Activated CD4-positive, alpha-beta memory T cell treated with anti-CD3 and anti-CD28 coated beads, Interleukin-2, amount 10 ng/mL, durations not matched to agents 7 days and 5 days (primary cell): ENCODE measurements around the gene ACSS2. TPM values are rescaled to one million over a fixed set of nuclear protein-coding genes. Genes with fewer than 3 reads are reported as not detected.

Experiments
- CTCF ChIA-PET: fragments of 350-600 bp; sonication (Branson Sonifier 250); formaldehyde crosslinking; loops from one replicate; lab custom pipeline; 2021; ENCODE audit warnings: antibody characterized with exemption, inconsistent platforms; lab: Charles Lee
- POLR2A ChIA-PET: fragments of 350-600 bp; sonication (Branson Sonifier 250); formaldehyde crosslinking; loops from one replicate; lab custom pipeline; 2021; ENCODE audit warnings: antibody characterized with exemption; lab: Charles Lee
- DNase-seq: peaks from one replicate; pipeline ENCODE4 v3.0.0-alpha.2; 2020
- H3K27ac Mint-ChIP-seq: one replicate; pipeline ENCODE4 v1.8.0; 2021; ENCODE audit warnings: mild to moderate bottlenecking, mixed read lengths
- H3K27me3 Mint-ChIP-seq: one replicate; pipeline ENCODE4 v1.8.0; 2021; ENCODE audit warnings: mixed read lengths
- H3K36me3 Mint-ChIP-seq: one replicate; pipeline ENCODE4 v1.8.0; 2021; ENCODE audit warnings: low read depth, mixed read lengths
- H3K4me1 Mint-ChIP-seq: one replicate; pipeline ENCODE4 v1.8.0; 2021; ENCODE audit warnings: mixed read lengths
- H3K4me3 Mint-ChIP-seq: one replicate; pipeline ENCODE4 v1.8.0; 2021; ENCODE audit warnings: mild to moderate bottlenecking, mixed read lengths
- H3K9me3 Mint-ChIP-seq: one replicate; pipeline ENCODE4 v1.8.0; 2021; ENCODE audit warnings: mixed read lengths
- total RNA-seq, 2 experiments: library from RNA; stranded (reverse); gene quantifications; one replicate each; pipeline ENCODE4 v1.2.3, GENCODE V29; 2021

Gene ACSS2
- 10 to 100 TPM; 43.5 to 47.5 TPM for total RNA-seq

- Mint-ChIP-seq H3K4me1 (peaks cover 69% of the 10 kb centered on the region), H3K27ac (peak within 1 kb of the TSS; percentile 77), H3K36me3 (peaks cover 11% of the 10 kb centered on the region), H3K9me3 (no peaks in the 10 kb centered on the region), H3K4me3 (peak within 1 kb of the TSS; percentile 93), H3K27me3 (peaks cover 2% of the 10 kb centered on the region)
- ChIA-PET POLR2A (interaction anchor here (0.8 to 3.8 kb wide), 17 partner anchors 10 to 883 kb away, joined by 3 to 37 read pairs (median 4); partner anchors contain the start of genes EDEM2, GSS, MYH7B and TRPC4AP), CTCF (interaction anchor here (0.6 to 5.4 kb wide), 14 partner anchors 12 to 268 kb away, joined by 3 to 100 read pairs (median 5); partner anchors contain the start of genes GSS, MYH7B and TRPC4AP)
- peak; percentile 99 for DNase-seq
Measured at GRCh38 chr20:34876406-34877282, at the start of gene ACSS2. TSS of gene ACSS2 (plus strand) at chr20:34876612. CDS start at chr20:34876646, 34 bp downstream.

- no peak overlapping the region for H3K4me3 Mint-ChIP-seq
- ChIA-PET POLR2A (no interaction called here), CTCF (interaction anchor here (0.6 kb wide), 1 partner anchor 613 kb away, joined by 7 read pairs; no protein-coding TSS in a partner anchor)
- peaks cover 7% of the 10 kb centered on the region for H3K36me3 Mint-ChIP-seq
- H3K27ac Mint-ChIP-seq = no peak overlapping the region
- H3K9me3 Mint-ChIP-seq = no peaks in the 10 kb centered on the region
- H3K4me1 Mint-ChIP-seq = peaks cover 16% of the 10 kb centered on the region
- no peak for DNase-seq
- H3K27me3 Mint-ChIP-seq = peaks cover 32% of the 10 kb centered on the region
Measured at GRCh38 chr20:34829191-34829590, 47.2 kb upstream of the ACSS2 start.

GRCh38 chr20:34831936-34832335 is 44.5 kb upstream of the ACSS2 start:
- Mint-ChIP-seq H3K27me3 (peaks cover 35% of the 10 kb centered on the region), H3K27ac (no peak overlapping the region), H3K4me1 (peaks cover 2% of the 10 kb centered on the region), H3K9me3 (no peaks in the 10 kb centered on the region), H3K4me3 (no peak overlapping the region), H3K36me3 (no peaks in the 10 kb centered on the region)
- ChIA-PET POLR2A (no interaction called here), CTCF (interaction anchor here (1.3 kb wide), 1 partner anchor 313 kb away, joined by 5 read pairs; no protein-coding TSS in a partner anchor)
- DNase-seq = no peak

GRCh38 chr20:34834459-34834893 is 41.9 kb upstream of the ACSS2 start:
- Mint-ChIP-seq H3K4me1 (peaks cover 2% of the 10 kb centered on the region), H3K27ac (no peak overlapping the region), H3K4me3 (no peak overlapping the region), H3K27me3 (peaks cover 31% of the 10 kb centered on the region), H3K9me3 (no peaks in the 10 kb centered on the region), H3K36me3 (no peaks in the 10 kb centered on the region)
- ChIA-PET POLR2A (no interaction called here), CTCF (interaction anchor here (0.7 to 1.4 kb wide), 4 partner anchors 34 to 374 kb away, joined by 4 to 6 read pairs (median 6); no protein-coding TSS in a partner anchor)
- no peak for DNase-seq

GRCh38 chr20:34842143-34842542 is 34.3 kb upstream of the ACSS2 start:
- ChIA-PET POLR2A (no interaction called here), CTCF (interaction anchor here (0.7 kb wide), 1 partner anchor 159 kb away, joined by 8 read pairs; no protein-coding TSS in a partner anchor)
- DNase-seq = no peak
- H3K27me3 Mint-ChIP-seq = peaks cover 15% of the 10 kb centered on the region
- no peak overlapping the region for H3K4me3 Mint-ChIP-seq
- no peaks in the 10 kb centered on the region for H3K9me3 Mint-ChIP-seq
- no peaks in the 10 kb centered on the region for H3K36me3 Mint-ChIP-seq
- H3K4me1 Mint-ChIP-seq = no peaks in the 10 kb centered on the region
- H3K27ac Mint-ChIP-seq = no peak overlapping the region

GRCh38 chr20:34843421-34843820 is 33.0 kb upstream of the ACSS2 start:
- Mint-ChIP-seq H3K27me3 (peaks cover 15% of the 10 kb centered on the region), H3K27ac (no peak overlapping the region), H3K36me3 (no peaks in the 10 kb centered on the region), H3K4me1 (no peaks in the 10 kb centered on the region), H3K4me3 (no peak overlapping the region), H3K9me3 (no peaks in the 10 kb centered on the region)
- CTCF ChIA-PET = no interaction called here
- no peak for DNase-seq
- POLR2A ChIA-PET = no interaction called here

- no peak overlapping the region for H3K4me3 Mint-ChIP-seq
- no peaks in the 10 kb centered on the region for H3K27me3 Mint-ChIP-seq
- no peaks in the 10 kb centered on the region for H3K36me3 Mint-ChIP-seq
- ChIA-PET POLR2A (interaction anchor here (0.6 kb wide), 1 partner anchor 38 kb away, joined by 3 read pairs; no protein-coding TSS in a partner anchor), CTCF (interaction anchor here (0.6 to 0.9 kb wide), 2 partner anchors 20 to 109 kb away, joined by 3 to 6 read pairs; no protein-coding TSS in a partner anchor)
- H3K9me3 Mint-ChIP-seq = no peaks in the 10 kb centered on the region
- DNase-seq = no peak
- H3K4me1 Mint-ChIP-seq = no peaks in the 10 kb centered on the region
- H3K27ac Mint-ChIP-seq = no peak overlapping the region
Measured at GRCh38 chr20:34848597-34848996, 27.8 kb upstream of the ACSS2 start.

GRCh38 chr20:34849778-34850177 is 26.6 kb upstream of the ACSS2 start:
- no peak for DNase-seq
- Mint-ChIP-seq H3K4me1 (no peaks in the 10 kb centered on the region), H3K4me3 (no peak overlapping the region), H3K9me3 (no peaks in the 10 kb centered on the region), H3K27me3 (no peaks in the 10 kb centered on the region), H3K36me3 (no peaks in the 10 kb centered on the region), H3K27ac (no peak overlapping the region)
- CTCF ChIA-PET = no interaction called here
- POLR2A ChIA-PET = no interaction called here

- H3K4me1 Mint-ChIP-seq = no peaks in the 10 kb centered on the region
- no peak for DNase-seq
- no peaks in the 10 kb centered on the region for H3K36me3 Mint-ChIP-seq
- POLR2A ChIA-PET = no interaction called here
- no peak overlapping the region for H3K27ac Mint-ChIP-seq
- H3K27me3 Mint-ChIP-seq = no peaks in the 10 kb centered on the region
- no peaks in the 10 kb centered on the region for H3K9me3 Mint-ChIP-seq
- H3K4me3 Mint-ChIP-seq = no peak overlapping the region
- CTCF ChIA-PET = no interaction called here
Measured at GRCh38 chr20:34850969-34851368, 25.4 kb upstream of the ACSS2 start.

- Mint-ChIP-seq H3K27me3 (no peaks in the 10 kb centered on the region), H3K4me3 (no peak overlapping the region), H3K36me3 (no peaks in the 10 kb centered on the region), H3K9me3 (no peaks in the 10 kb centered on the region), H3K27ac (no peak overlapping the region), H3K4me1 (no peaks in the 10 kb centered on the region)
- ChIA-PET POLR2A (interaction anchor here (1.1 to 1.5 kb wide), 2 partner anchors 13 to 24 kb away, joined by 3 read pairs; partner anchors contain the start of gene ACSS2), CTCF (interaction anchor here (0.9 kb wide), 1 partner anchor 21 kb away, joined by 4 read pairs; the partner anchor contains the start of gene GGT7)
- DNase-seq = no peak
Measured at GRCh38 chr20:34852298-34852697, 24.1 kb upstream of the ACSS2 start.

- H3K27me3 Mint-ChIP-seq = no peaks in the 10 kb centered on the region
- POLR2A ChIA-PET = no interaction called here
Measured at GRCh38 chr20:34859367-34859766, 17.0 kb upstream of the ACSS2 start.

GRCh38 chr20:34859826-34860545 is 16.4 kb upstream of the ACSS2 start:
- no peak overlapping the region for H3K27ac Mint-ChIP-seq
- H3K9me3 Mint-ChIP-seq = no peaks in the 10 kb centered on the region
- ChIA-PET CTCF (no interaction called here), POLR2A (no interaction called here)
- no peak for DNase-seq
- H3K4me1 Mint-ChIP-seq = peaks cover 4% of the 10 kb centered on the region
- H3K27me3 Mint-ChIP-seq = no peaks in the 10 kb centered on the region
- H3K36me3 Mint-ChIP-seq = no peaks in the 10 kb centered on the region
- no peak overlapping the region for H3K4me3 Mint-ChIP-seq

More at GRCh38 chr20:34859367-34859766, 17.0 kb upstream of the ACSS2 start:
- H3K9me3 Mint-ChIP-seq = no peaks in the 10 kb centered on the region
- DNase-seq = no peak
- H3K4me3 Mint-ChIP-seq = no peak overlapping the region
- no peaks in the 10 kb centered on the region for H3K36me3 Mint-ChIP-seq
- H3K27ac Mint-ChIP-seq = no peak overlapping the region
- H3K4me1 Mint-ChIP-seq = peaks cover 4% of the 10 kb centered on the region
- CTCF ChIA-PET = no interaction called here
